OCI-LY7 (cell line): ENCODE data around the gene BCS1L. TPM values are rescaled to one million over a fixed set of nuclear protein-coding genes. Genes with fewer than 3 reads are reported as not detected.

Source experiments
- BruUV-seq: library from RNA; stranded (reverse); fragments of 400-500 nt; replicated peaks from 2 replicates; lab custom pipeline; 2021; lab: Mats Ljungman, UMichigan
- CTCF ChIA-PET: fragments of 300-600 bp; sonication (Branson Sonifier 250); formaldehyde crosslinking; loops from one replicate; lab custom pipeline; 2022; ENCODE audit warnings: antibody characterized with exemption; ENCODE audit not compliant: unreplicated experiment; lab: Charles Lee
- POLR2A ChIA-PET: fragments of 300-600 bp; sonication (Branson Sonifier 250); formaldehyde crosslinking; loops from one replicate; lab custom pipeline; 2022; ENCODE audit warnings: antibody characterized with exemption; lab: Charles Lee
- DNase-seq: peaks from one replicate; pipeline ENCODE4 v3.0.0-alpha.2; 2015; ENCODE audit warnings: low spot score
- H2AFZ ChIP-seq: fragments of 200-600 bp; sonication (generic), shearing (Covaris generic); 2 replicates; pipeline ENCODE4 v1.6.1; 2014; ENCODE audit warnings: mild to moderate bottlenecking, antibody characterized with exemption, low read length, moderate library complexity
- H3K27ac ChIP-seq: fragments of 200-600 bp; sonication (generic); 2 replicates; pipeline ENCODE4 v1.5.1; 2014; ENCODE audit warnings: mixed run types, low read depth, mild to moderate bottlenecking, moderate library complexity, low read length, inconsistent platforms; ENCODE audit not compliant: poor library complexity, severe bottlenecking
- H3K36me3 ChIP-seq: fragments of 200-600 bp; sonication (generic); 2 replicates; pipeline ENCODE4 v1.6.1; 2014; ENCODE audit warnings: mild to moderate bottlenecking, antibody characterized with exemption, low read length, moderate library complexity, mixed read lengths; ENCODE audit not compliant: insufficient read depth
- H3K4me1 ChIP-seq: fragments of 200-600 bp; sonication (generic); 2 replicates; pipeline ENCODE4 v1.5.1; 2014; ENCODE audit warnings: mild to moderate bottlenecking, low read length; ENCODE audit not compliant: insufficient read depth, poor library complexity, severe bottlenecking
- H3K4me2 ChIP-seq: fragments of 200-600 bp; sonication (generic); 2 replicates; pipeline ENCODE4 v1.6.1; 2014; ENCODE audit warnings: mild to moderate bottlenecking, low read length
- H3K4me3 ChIP-seq: fragments of 200-600 bp; sonication (generic); 2 replicates; pipeline ENCODE4 v1.5.1; 2014; ENCODE audit warnings: mild to moderate bottlenecking, low read depth, low read length; ENCODE audit not compliant: poor library complexity, severe bottlenecking
- H3K79me2 ChIP-seq: fragments of 200-600 bp; sonication (generic); 2 replicates; pipeline ENCODE4 v1.6.1; 2016; ENCODE audit warnings: low read depth, mild to moderate bottlenecking, low read length, moderate library complexity, mixed read lengths; ENCODE audit not compliant: insufficient read depth
- H3K9me2 ChIP-seq: fragments of 200-600 bp; sonication (generic); 2 replicates; pipeline ENCODE4 v1.6.1; 2016; ENCODE audit warnings: mild to moderate bottlenecking, low read length, mixed read lengths; ENCODE audit not compliant: insufficient read depth
- H3K9me3 ChIP-seq: fragments of 200-600 bp; sonication (generic); 2 replicates; pipeline ENCODE4 v1.6.1; 2014; ENCODE audit warnings: mild to moderate bottlenecking, mixed run types, low read length, mixed read lengths
- H4K20me1 ChIP-seq: fragments of 200-600 bp; sonication (generic); 2 replicates; pipeline ENCODE4 v1.6.1; 2014; ENCODE audit warnings: mild to moderate bottlenecking, antibody characterized with exemption, low read length, moderate library complexity, mixed read lengths; ENCODE audit not compliant: insufficient read depth
- EZH2phosphoT487 ChIP-seq: fragments of 200-600 bp; sonication (generic); IDR thresholded peaks from 2 replicates; pipeline ENCODE4 v1.6.1; 2018; ENCODE audit warnings: low read depth, borderline replicate concordance, mild to moderate bottlenecking, mixed run types, antibody characterized with exemption, low read length, moderate library complexity, mixed read lengths
- intact Hi-C: fragments of 100-400 bp; cut with micrococcal nuclease; formaldehyde crosslinking; loops from one replicate; pipeline ENCODE4 v1.10.0; 2022; ENCODE audit not compliant: unreplicated experiment
- total RNA-seq, 2 experiments: library from RNA; depleted of rRNA in 1 of 2; stranded (reverse); fragments of >200 nt in 1 of 2; shearing (Covaris generic) in 1 of 2; gene quantifications; 2 replicates each; pipeline ENCODE4 v1.2.3, GENCODE V29; 2014 to 2022
- TF ChIP-seq, protein P1 (sequence below): fragments of 200-600 bp; sonication (generic); conservative IDR thresholded peaks from 2 replicates; pipeline ENCODE4 v1.5.1; 2014; ENCODE audit warnings: mild to moderate bottlenecking, antibody characterized with exemption, low read length, moderate library complexity, mixed read lengths

BCS1L gene
- total RNA-seq, 2 experiments from 2014 or later: 48.0 to 54.9 TPM

DNA sequence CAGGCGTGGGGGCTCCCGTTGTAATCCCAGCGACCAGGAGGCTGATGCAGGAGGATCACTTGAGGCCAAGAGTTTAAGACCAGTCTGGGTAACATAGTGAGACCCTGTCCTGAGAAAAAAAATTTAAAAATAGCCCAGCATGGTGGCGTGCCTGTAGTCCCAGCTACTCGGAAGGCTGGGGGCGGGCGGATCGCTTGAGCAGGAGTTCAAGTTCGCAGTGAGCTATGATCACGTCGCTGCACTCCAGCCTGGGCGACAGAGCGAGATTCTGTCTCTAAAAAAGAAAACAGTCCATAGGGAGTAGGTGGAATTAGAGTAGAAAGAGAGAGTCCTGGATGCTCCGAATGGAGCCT, 50.8 kb downstream of the BCS1L start:
- intact Hi-C loops: loop anchor here (5.0 kb wide), 1 partner anchor 53 kb away; the partner anchor contains the start of genes BCS1L and ZNF142
- H2AFZ ChIP-seq: peak overlapping the region; percentile 36; the same call in 1 of the 2 replicates

DNA sequence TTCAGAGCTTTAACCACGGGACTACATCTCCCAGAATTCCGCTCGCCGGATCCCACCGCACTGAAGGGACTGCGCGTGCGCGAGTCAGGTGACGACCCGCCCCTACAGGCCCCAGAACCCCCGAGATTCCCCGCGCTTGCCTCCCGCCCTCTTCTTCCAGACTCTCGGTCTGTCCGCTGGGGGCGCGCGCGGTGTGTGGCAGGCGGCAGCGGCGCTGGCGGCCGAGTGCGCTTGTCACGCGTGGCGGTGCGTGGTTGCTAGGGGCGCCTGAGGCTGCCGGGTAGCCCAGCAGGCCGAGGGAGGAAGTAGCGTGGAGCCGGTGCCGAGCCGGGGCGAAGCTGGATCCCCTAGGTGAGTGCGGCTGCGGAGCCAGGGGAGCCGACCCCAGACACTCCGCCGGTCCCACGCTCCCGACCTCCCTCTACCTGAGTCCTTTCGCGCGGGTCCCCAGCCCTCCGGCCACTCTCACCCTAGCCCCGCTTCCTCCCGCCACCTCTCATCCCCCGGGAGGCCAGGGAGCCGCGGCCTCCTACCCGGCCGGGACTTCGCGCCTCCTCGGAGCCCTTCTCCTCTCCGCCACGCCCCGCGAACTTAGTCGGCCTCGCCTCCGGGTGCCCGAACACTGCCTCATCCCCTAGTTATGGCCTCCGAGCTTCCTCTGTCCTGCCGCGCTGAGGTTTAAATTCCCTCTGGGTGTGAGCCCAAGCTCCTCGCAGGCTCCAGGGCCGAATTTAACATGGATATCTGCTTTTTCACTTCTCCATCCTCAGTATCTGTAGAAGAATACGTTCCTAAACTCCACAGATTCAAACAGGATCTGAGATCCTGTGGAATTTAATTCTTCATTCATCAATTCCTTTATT, 51.4 kb downstream of the BCS1L start, which contains the start of gene TTLL4:
Gene TTLL4 (plus strand): TSS at position 149 of the 863 bp plus-strand sequence. CDS start 26,842 bp downstream, outside the sequence.
- ChIA-PET CTCF (interaction anchor here (0.5 to 0.6 kb wide), 2 partner anchors 72 to 311 kb away, joined by 3 read pairs; partner anchors contain the start of gene CTDSP1), POLR2A (interaction anchor here (0.6 to 1.0 kb wide), 5 partner anchors 10 to 264 kb away, joined by 3 to 4 read pairs (median 3); no protein-coding TSS in a partner anchor)
- peak within 1 kb of the TSS; percentile 68 for H3K4me2 ChIP-seq
- H3K79me2 ChIP-seq: peaks cover 47% of the 10 kb centered on the region
- 0 out of 2 replicates have a peak, but pooled peaks cover 5% of the 10 kb centered on the region for H4K20me1 ChIP-seq
- peak; percentile 97 for DNase-seq
- peak within 1 kb of the TSS; percentile 77 for H3K4me3 ChIP-seq
- H3K4me1 ChIP-seq: peaks cover 25% of the 10 kb centered on the region
- TF ChIP-seq, protein P1, sequence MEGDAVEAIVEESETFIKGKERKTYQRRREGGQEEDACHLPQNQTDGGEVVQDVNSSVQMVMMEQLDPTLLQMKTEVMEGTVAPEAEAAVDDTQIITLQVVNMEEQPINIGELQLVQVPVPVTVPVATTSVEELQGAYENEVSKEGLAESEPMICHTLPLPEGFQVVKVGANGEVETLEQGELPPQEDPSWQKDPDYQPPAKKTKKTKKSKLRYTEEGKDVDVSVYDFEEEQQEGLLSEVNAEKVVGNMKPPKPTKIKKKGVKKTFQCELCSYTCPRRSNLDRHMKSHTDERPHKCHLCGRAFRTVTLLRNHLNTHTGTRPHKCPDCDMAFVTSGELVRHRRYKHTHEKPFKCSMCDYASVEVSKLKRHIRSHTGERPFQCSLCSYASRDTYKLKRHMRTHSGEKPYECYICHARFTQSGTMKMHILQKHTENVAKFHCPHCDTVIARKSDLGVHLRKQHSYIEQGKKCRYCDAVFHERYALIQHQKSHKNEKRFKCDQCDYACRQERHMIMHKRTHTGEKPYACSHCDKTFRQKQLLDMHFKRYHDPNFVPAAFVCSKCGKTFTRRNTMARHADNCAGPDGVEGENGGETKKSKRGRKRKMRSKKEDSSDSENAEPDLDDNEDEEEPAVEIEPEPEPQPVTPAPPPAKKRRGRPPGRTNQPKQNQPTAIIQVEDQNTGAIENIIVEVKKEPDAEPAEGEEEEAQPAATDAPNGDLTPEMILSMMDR: peak; percentile 86
- no peak for TF ChIP-seq EZH2phosphoT487
- no peaks in the 10 kb centered on the region for H3K9me2 ChIP-seq
- peaks cover 29% of the 10 kb centered on the region for H3K36me3 ChIP-seq
- H3K27ac ChIP-seq: peak within 1 kb of the TSS; percentile 60
- H3K9me3 ChIP-seq: no peaks in the 10 kb centered on the region
- peak within 1 kb of the TSS; percentile 36 for H2AFZ ChIP-seq
- intact Hi-C loops: loop anchor here (5.0 kb wide), 1 partner anchor 54 kb away; the partner anchor contains the start of genes BCS1L and ZNF142
- no TSS peak for BruUV-seq

More for the DNA sequence above, 50.8 kb downstream of the BCS1L start:
- peaks cover 23% of the 10 kb centered on the region for H3K36me3 ChIP-seq
- H3K9me2 ChIP-seq: no peaks in the 10 kb centered on the region
- H3K79me2 ChIP-seq: peaks cover 43% of the 10 kb centered on the region
- peaks cover 25% of the 10 kb centered on the region for H3K4me1 ChIP-seq
- no peak overlapping the region for H3K4me2 ChIP-seq
- 0 out of 2 replicates have a peak, but pooled peaks cover 5% of the 10 kb centered on the region for H4K20me1 ChIP-seq
- ChIA-PET POLR2A (interaction anchor here (0.8 to 1.0 kb wide), 2 partner anchors 12 kb away, joined by 3 read pairs; no protein-coding TSS in a partner anchor), CTCF (interaction anchor here (0.5 kb wide), 1 partner anchor 310 kb away, joined by 3 read pairs; the partner anchor contains the start of gene CTDSP1)
- no peak overlapping the region for H3K27ac ChIP-seq
- no peaks in the 10 kb centered on the region for H3K9me3 ChIP-seq
- H3K4me3 ChIP-seq: no peak overlapping the region
- no peak for TF ChIP-seq EZH2phosphoT487
- TF ChIP-seq, protein P1: no peak
- DNase-seq: no peak
- BruUV-seq: no TSS peak
